ENCODE measurements around the gene GALNT12. TPM values are rescaled to one million over a fixed set of nuclear protein-coding genes. Genes with fewer than 3 reads are reported as not detected.

The GALNT12 gene
- total RNA-seq, 1 donor from 2014 or later = not detected

DNA sequence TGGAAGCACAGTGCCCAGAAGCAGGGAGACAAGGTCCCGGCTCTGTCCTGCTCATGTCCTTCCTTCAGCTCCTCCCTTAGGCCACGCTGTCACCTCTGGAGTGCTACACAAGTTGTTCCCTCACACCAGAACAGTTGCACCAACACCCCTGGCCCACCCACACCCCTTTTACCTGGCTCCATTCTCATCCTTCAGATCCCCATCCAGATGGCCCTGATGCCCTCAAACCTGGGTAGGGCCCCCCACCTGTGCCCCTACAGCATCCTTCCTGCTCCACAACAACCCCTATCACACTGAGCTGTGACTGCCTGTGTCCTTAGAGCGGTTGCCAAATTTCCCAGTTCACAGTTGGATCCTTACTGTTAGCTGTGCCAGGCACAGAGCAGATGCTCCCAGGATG is 40.3 kb upstream of the GALNT12 start:
- H3K9me3 Mint-ChIP-seq (ENCODE audit: unreplicated experiment) = peaks cover 24% of the 10 kb centered on the region
- H3K27ac Mint-ChIP-seq (ENCODE audit: unreplicated experiment) = no peak overlapping the region
- H3K4me3 Mint-ChIP-seq (ENCODE audit: unreplicated experiment) = no peak overlapping the region
- no peaks in the 10 kb centered on the region for H3K27me3 Mint-ChIP-seq (ENCODE audit: unreplicated experiment)
- TF ChIP-seq, protein P1, sequence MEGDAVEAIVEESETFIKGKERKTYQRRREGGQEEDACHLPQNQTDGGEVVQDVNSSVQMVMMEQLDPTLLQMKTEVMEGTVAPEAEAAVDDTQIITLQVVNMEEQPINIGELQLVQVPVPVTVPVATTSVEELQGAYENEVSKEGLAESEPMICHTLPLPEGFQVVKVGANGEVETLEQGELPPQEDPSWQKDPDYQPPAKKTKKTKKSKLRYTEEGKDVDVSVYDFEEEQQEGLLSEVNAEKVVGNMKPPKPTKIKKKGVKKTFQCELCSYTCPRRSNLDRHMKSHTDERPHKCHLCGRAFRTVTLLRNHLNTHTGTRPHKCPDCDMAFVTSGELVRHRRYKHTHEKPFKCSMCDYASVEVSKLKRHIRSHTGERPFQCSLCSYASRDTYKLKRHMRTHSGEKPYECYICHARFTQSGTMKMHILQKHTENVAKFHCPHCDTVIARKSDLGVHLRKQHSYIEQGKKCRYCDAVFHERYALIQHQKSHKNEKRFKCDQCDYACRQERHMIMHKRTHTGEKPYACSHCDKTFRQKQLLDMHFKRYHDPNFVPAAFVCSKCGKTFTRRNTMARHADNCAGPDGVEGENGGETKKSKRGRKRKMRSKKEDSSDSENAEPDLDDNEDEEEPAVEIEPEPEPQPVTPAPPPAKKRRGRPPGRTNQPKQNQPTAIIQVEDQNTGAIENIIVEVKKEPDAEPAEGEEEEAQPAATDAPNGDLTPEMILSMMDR (IDR thresholded peaks at IDR 0.05) = no peak
- no peak for DNase-seq (ENCODE audit: extremely low spot score, unreplicated experiment)
- H3K4me1 Mint-ChIP-seq (ENCODE audit: unreplicated experiment) = peaks cover 6% of the 10 kb centered on the region
- H3K36me3 Mint-ChIP-seq (ENCODE audit: unreplicated experiment) = peaks cover 54% of the 10 kb centered on the region

DNA sequence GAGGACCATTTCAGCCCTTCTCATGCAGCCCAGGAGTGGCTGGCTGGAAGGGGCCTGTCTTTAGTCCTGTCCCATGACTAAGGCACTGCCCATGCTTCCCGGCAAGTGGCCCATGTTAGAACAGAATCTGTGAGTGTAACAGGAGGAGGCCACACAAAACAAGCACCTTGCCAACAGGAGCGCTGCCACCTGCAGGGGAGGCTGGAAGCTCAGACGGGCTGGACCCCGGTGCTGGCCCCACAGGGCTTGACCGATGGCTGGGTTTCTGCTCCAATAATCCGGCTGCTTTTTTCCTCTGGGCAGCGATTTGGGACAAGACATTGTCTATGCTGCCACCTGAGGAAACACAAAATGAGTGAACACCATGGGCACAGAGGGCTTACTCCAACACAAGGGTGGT is 39.6 kb upstream of the GALNT12 start:
- Mint-ChIP-seq H3K27me3 (ENCODE audit: unreplicated experiment) (no peaks in the 10 kb centered on the region), H3K9me3 (ENCODE audit: unreplicated experiment) (peaks cover 24% of the 10 kb centered on the region), H3K4me1 (ENCODE audit: unreplicated experiment) (peaks cover 6% of the 10 kb centered on the region), H3K27ac (ENCODE audit: unreplicated experiment) (no peak overlapping the region), H3K36me3 (ENCODE audit: unreplicated experiment) (peaks cover 56% of the 10 kb centered on the region), H3K4me3 (ENCODE audit: unreplicated experiment) (no peak overlapping the region)
- TF ChIP-seq, protein P1 (IDR thresholded peaks at IDR 0.05) = no peak
- no peak for DNase-seq (ENCODE audit: extremely low spot score, unreplicated experiment)

DNA sequence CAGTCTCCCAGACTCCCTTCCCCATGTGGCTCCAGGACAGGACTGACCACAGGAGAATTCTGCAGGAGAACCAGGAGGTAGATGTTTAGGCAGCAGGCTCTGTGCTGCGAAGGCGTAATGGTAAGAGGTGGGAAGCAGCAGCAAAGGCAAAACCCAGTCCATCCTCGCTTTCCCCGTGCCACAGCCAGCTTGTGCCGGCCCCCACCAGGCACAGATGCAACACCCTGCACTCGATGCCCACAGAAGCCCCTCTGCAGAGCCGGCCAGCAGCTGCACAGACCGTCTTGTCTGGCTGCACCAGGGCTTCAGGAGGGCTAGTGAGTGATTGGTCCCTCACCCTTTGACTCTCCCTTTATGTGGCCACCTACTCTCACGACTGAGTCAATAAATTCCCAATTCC is 39.1 kb upstream of the GALNT12 start:
- peaks cover 20% of the 10 kb centered on the region for H3K9me3 Mint-ChIP-seq (ENCODE audit: unreplicated experiment)
- peaks cover 57% of the 10 kb centered on the region for H3K36me3 Mint-ChIP-seq (ENCODE audit: unreplicated experiment)
- peaks cover 6% of the 10 kb centered on the region for H3K4me1 Mint-ChIP-seq (ENCODE audit: unreplicated experiment)
- TF ChIP-seq, protein P1 (IDR thresholded peaks at IDR 0.05) = no peak
- DNase-seq (ENCODE audit: extremely low spot score, unreplicated experiment) = no peak
- no peak overlapping the region for H3K27ac Mint-ChIP-seq (ENCODE audit: unreplicated experiment)
- H3K4me3 Mint-ChIP-seq (ENCODE audit: unreplicated experiment) = no peak overlapping the region
- H3K27me3 Mint-ChIP-seq (ENCODE audit: unreplicated experiment) = no peaks in the 10 kb centered on the region

DNA sequence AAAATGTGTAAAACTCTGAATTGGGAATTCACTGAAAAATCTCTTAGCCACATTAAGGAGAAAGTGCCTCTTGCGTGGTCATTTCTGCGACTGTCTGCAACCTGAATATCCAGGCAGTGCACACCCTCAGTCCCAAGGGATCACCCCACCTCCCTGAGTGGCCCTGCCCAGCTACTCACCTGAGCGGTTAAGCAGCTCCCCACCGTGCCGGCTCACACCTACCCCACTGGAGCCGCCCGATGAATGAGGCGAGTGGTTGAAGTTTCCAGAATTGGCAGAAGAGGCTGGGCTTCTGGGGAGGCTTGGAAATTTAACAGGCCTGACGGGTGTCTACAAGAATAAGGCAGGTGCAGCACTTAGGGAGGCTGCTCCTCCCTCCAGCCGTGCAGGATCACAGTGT is 36.8 kb upstream of the GALNT12 start:
- TF ChIP-seq, protein P1 (IDR thresholded peaks at IDR 0.05) = no peak
- Mint-ChIP-seq H3K4me1 (ENCODE audit: unreplicated experiment) (no peaks in the 10 kb centered on the region), H3K27ac (ENCODE audit: unreplicated experiment) (no peak overlapping the region), H3K4me3 (ENCODE audit: unreplicated experiment) (no peak overlapping the region), H3K27me3 (ENCODE audit: unreplicated experiment) (no peaks in the 10 kb centered on the region), H3K36me3 (ENCODE audit: unreplicated experiment) (peaks cover 42% of the 10 kb centered on the region), H3K9me3 (ENCODE audit: unreplicated experiment) (no peaks in the 10 kb centered on the region)
- DNase-seq (ENCODE audit: extremely low spot score, unreplicated experiment) = no peak

DNA sequence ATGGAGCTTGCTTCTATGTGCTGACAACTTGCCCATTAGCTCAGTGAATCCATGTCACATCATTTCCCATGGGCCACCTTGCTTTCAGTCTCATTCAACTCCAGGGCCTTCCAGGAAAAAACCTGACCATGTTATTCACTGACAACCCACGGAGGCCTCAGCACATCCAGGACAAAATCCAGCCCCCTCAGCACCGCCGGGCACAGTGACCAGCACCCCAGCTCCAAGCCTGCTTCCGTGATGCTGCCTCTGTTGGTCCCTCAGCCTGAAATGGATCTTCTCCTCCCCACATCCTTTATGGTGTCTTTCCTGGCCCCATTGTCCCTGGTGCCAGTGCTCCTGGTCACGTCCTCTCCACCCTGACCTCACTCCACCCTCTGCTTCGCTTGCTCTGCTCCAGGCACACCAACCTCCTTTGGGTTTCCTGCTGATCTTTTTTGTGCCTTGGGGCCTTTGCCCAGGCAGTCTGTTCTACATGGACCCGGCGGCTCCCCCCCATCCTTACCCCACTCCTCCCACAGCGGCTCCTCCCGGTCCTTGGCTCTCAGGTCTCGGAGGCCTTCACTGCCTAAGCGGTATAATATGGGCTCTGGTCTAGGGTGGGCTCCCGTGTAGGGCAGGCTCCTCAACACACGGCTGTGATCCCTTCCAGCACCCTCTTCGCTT is 36.1 kb upstream of the GALNT12 start:
- TF ChIP-seq, protein P1 (IDR thresholded peaks at IDR 0.05) = no peak
- H3K27ac Mint-ChIP-seq (ENCODE audit: unreplicated experiment) = no peak overlapping the region
- DNase-seq (ENCODE audit: extremely low spot score, unreplicated experiment) = no peak
- H3K36me3 Mint-ChIP-seq (ENCODE audit: unreplicated experiment) = peaks cover 42% of the 10 kb centered on the region
- no peaks in the 10 kb centered on the region for H3K9me3 Mint-ChIP-seq (ENCODE audit: unreplicated experiment)
- no peaks in the 10 kb centered on the region for H3K4me1 Mint-ChIP-seq (ENCODE audit: unreplicated experiment)
- H3K4me3 Mint-ChIP-seq (ENCODE audit: unreplicated experiment) = no peak overlapping the region
- H3K27me3 Mint-ChIP-seq (ENCODE audit: unreplicated experiment) = no peaks in the 10 kb centered on the region
